ENCODE measurements around the gene LYRM4.

Gene LYRM4

GRCh38 chr6:5260661-5261544 is at the start of gene LYRM4, which contains the start of gene FARS2:
LYRM4 (minus strand) TSS chr6:5260950; CDS start chr6:5260733, 217 bp downstream.
FARS2 (plus strand) TSS chr6:5261513.
- DNase-seq = peak; percentile 85

GRCh38 chr6:5308066-5308465 is 47.3 kb upstream of the LYRM4 start:
- DNase-seq = no peak

GRCh38 chr6:5307058-5307457 is 46.3 kb upstream of the LYRM4 start:
- no peak for DNase-seq

- DNase-seq = no peak
Measured at GRCh38 chr6:5305968-5306626, 45.3 kb upstream of the LYRM4 start.

GRCh38 chr6:5303682-5304081 is 42.9 kb upstream of the LYRM4 start:
- DNase-seq = no peak

- DNase-seq = peak; percentile 40
Measured at GRCh38 chr6:5302995-5303622, 42.4 kb upstream of the LYRM4 start.

GRCh38 chr6:5302220-5302946 is 41.6 kb upstream of the LYRM4 start:
- no peak for DNase-seq

GRCh38 chr6:5300206-5300764 is 39.5 kb upstream of the LYRM4 start:
- no peak for DNase-seq

- no peak for DNase-seq
Measured at GRCh38 chr6:5295623-5296022, 34.9 kb upstream of the LYRM4 start.

- DNase-seq = no peak
Measured at GRCh38 chr6:5294392-5295211, 33.9 kb upstream of the LYRM4 start.

GRCh38 chr6:5293692-5294091 is 32.9 kb upstream of the LYRM4 start:
- no peak for DNase-seq

GRCh38 chr6:5292154-5292553 is 31.4 kb upstream of the LYRM4 start:
- no peak for DNase-seq

GRCh38 chr6:5290500-5290899 is 29.8 kb upstream of the LYRM4 start:
- no peak for DNase-seq

- DNase-seq = no peak
Measured at GRCh38 chr6:5290097-5290496, 29.3 kb upstream of the LYRM4 start.

- no peak for DNase-seq
Measured at GRCh38 chr6:5287966-5288297, 27.2 kb upstream of the LYRM4 start.

GRCh38 chr6:5287205-5287965 is 26.6 kb upstream of the LYRM4 start:
- no peak for DNase-seq

GRCh38 chr6:5286780-5287179 is 26.0 kb upstream of the LYRM4 start:
- no peak for DNase-seq

GRCh38 chr6:5285526-5285925 is 24.8 kb upstream of the LYRM4 start:
- DNase-seq = no peak

GRCh38 chr6:5285081-5285480 is 24.3 kb upstream of the LYRM4 start:
- no peak for DNase-seq

GRCh38 chr6:5282191-5282623 is 21.5 kb upstream of the LYRM4 start:
- no peak for DNase-seq

- no peak for DNase-seq
Measured at GRCh38 chr6:5280920-5281319, 20.2 kb upstream of the LYRM4 start.

Data from activated T-cell treated with anti-CD3 and anti-CD28 coated beads for 4 hours (primary cell).